WTC11 (cell line): Measurements from ENCODE around the gene CCDC50. TPM values are rescaled to one million over a fixed set of nuclear protein-coding genes. Genes with fewer than 3 reads are reported as not detected.

Source experiments
- ATAC-seq: fragments of 200-7000 bp; cut with Tn5 transposase; 2 replicates; pipeline ENCODE4 v1.10.0; 2021; ENCODE audit warnings: mild to moderate bottlenecking, moderate library complexity
- CTCF ChIA-PET: fragments of 300-600 bp; sonication (Branson Sonifier 250); formaldehyde crosslinking; loops from one replicate; lab custom pipeline; 2021; ENCODE audit warnings: antibody characterized with exemption; lab: Charles Lee
- POLR2A ChIA-PET: fragments of 350-600 bp; sonication (Branson Sonifier 250); formaldehyde crosslinking; loops from one replicate; lab custom pipeline; 2021; ENCODE audit warnings: antibody characterized with exemption; lab: Charles Lee
- DNase-seq: peaks from one replicate; pipeline ENCODE4 v3.0.0; 2021; ENCODE audit warnings: low spot score
- H3K27ac Mint-ChIP-seq: 2 replicates; pipeline ENCODE4 v1.8.0; 2021; ENCODE audit warnings: mixed read lengths
- H3K27me3 Mint-ChIP-seq: 2 replicates; pipeline ENCODE4 v1.8.0; 2021; ENCODE audit warnings: low read depth, mild to moderate bottlenecking, moderate library complexity, mixed read lengths
- H3K36me3 Mint-ChIP-seq: 2 replicates; pipeline ENCODE4 v1.8.0; 2021; ENCODE audit warnings: mixed read lengths
- H3K4me1 Mint-ChIP-seq: 2 replicates; pipeline ENCODE4 v1.8.0; 2022; ENCODE audit warnings: mixed read lengths
- H3K4me3 Mint-ChIP-seq: 2 replicates; pipeline ENCODE4 v1.8.0; 2021; ENCODE audit warnings: mild to moderate bottlenecking, moderate library complexity, mixed read lengths
- H3K9me3 Mint-ChIP-seq: 2 replicates; pipeline ENCODE4 v1.8.0; 2021; ENCODE audit warnings: mixed read lengths
- CDX4 ChIP-seq: fragments of 250-450 bp; sonication (Bioruptor Pico); IDR thresholded peaks from 2 replicates; pipeline ENCODE4 v1.9.0; 2021; ENCODE audit warnings: moderate library complexity, mild to moderate bottlenecking, inconsistent platforms, borderline replicate concordance
- CREB1 ChIP-seq: sonication (generic); formaldehyde crosslinking; IDR thresholded peaks from 2 replicates; pipeline ENCODE4 v1.8.0; 2023; ENCODE audit warnings: mild to moderate bottlenecking, missing genetic modification reagents
- CTCF ChIP-seq: fragments of 200-600 bp; IDR thresholded peaks from 2 replicates; pipeline ENCODE4 v1.8.0; 2022; ENCODE audit warnings: antibody characterized with exemption
- E2F1 ChIP-seq: sonication (generic); formaldehyde crosslinking; IDR thresholded peaks from 2 replicates; pipeline ENCODE4 v1.8.0; 2022; ENCODE audit warnings: mild to moderate bottlenecking, missing genetic modification reagents
- FOXJ3 ChIP-seq: sonication (generic); formaldehyde crosslinking; IDR thresholded peaks from 2 replicates; pipeline ENCODE4 v1.9.0; 2021; ENCODE audit warnings: missing genetic modification reagents, mild to moderate bottlenecking, borderline replicate concordance
- FOXP4 ChIP-seq: sonication (generic); formaldehyde crosslinking; IDR thresholded peaks from 2 replicates; pipeline ENCODE4 v1.8.0; 2022; ENCODE audit warnings: mild to moderate bottlenecking, missing genetic modification reagents
- KAT7 ChIP-seq: sonication (generic); formaldehyde crosslinking; IDR thresholded peaks from 2 replicates; pipeline ENCODE4 v1.8.1; 2023; ENCODE audit warnings: missing genetic modification reagents, mild to moderate bottlenecking, borderline replicate concordance
- MAX ChIP-seq: sonication (generic); formaldehyde crosslinking; IDR thresholded peaks from 2 replicates; pipeline ENCODE4 v1.8.0; 2022; ENCODE audit warnings: mild to moderate bottlenecking, missing genetic modification reagents
- NR1H2 ChIP-seq: sonication (generic); formaldehyde crosslinking; IDR thresholded peaks from 2 replicates; pipeline ENCODE4 v1.9.0; 2021; ENCODE audit warnings: mild to moderate bottlenecking, moderate library complexity, missing genetic modification reagents
- NR2C2 ChIP-seq: sonication (generic); formaldehyde crosslinking; IDR thresholded peaks from 2 replicates; pipeline ENCODE4 v1.8.0; 2022; ENCODE audit warnings: mild to moderate bottlenecking, missing genetic modification reagents
- SP1 ChIP-seq: sonication (generic); formaldehyde crosslinking; conservative IDR thresholded peaks from 2 replicates; pipeline ENCODE4 v1.8.1; 2022; ENCODE audit warnings: missing genetic modification reagents
- ZNF121 ChIP-seq: sonication (generic); formaldehyde crosslinking; IDR thresholded peaks from 2 replicates; pipeline ENCODE4 v1.8.0; 2023; ENCODE audit warnings: missing genetic modification reagents
- ZNF423 ChIP-seq: fragments of 250-450 bp; sonication (Bioruptor Pico); IDR thresholded peaks from 2 replicates; pipeline ENCODE4 v2.1.2; 2022; ENCODE audit warnings: mild to moderate bottlenecking, moderate library complexity
- ZNF512 ChIP-seq: sonication (generic); formaldehyde crosslinking; IDR thresholded peaks from 2 replicates; pipeline ENCODE4 v1.8.1; 2022; ENCODE audit warnings: missing genetic modification reagents, borderline replicate concordance
- ZNF671 ChIP-seq: fragments of 250-450 bp; sonication (Bioruptor Pico); IDR thresholded peaks from 2 replicates; pipeline ENCODE4 v1.8.0; 2021; ENCODE audit warnings: mild to moderate bottlenecking
- total RNA-seq: library from RNA; stranded (reverse); gene quantifications from 3 replicates; pipeline ENCODE4 v1.2.3, GENCODE V29; 2021

Gene CCDC50
- total RNA-seq, 1 experiment from 2014 or later = 33.1 TPM

- ATAC-seq (no peak), DNase-seq (no peak)
- Mint-ChIP-seq H3K27me3 (no peaks in the 10 kb centered on the region), H3K27ac (no peak overlapping the region), H3K4me1 (peaks cover 33% of the 10 kb centered on the region), H3K36me3 (no peaks in the 10 kb centered on the region), H3K4me3 (no peak overlapping the region), H3K9me3 (no peaks in the 10 kb centered on the region)
- TF ChIP-seq ZNF121 = no peak
- no peak for TF ChIP-seq ZNF671
- no peak for TF ChIP-seq MAX (CRISPR knock-in tag)
- no peak for TF ChIP-seq KAT7 (CRISPR knock-in tag)
- no peak for TF ChIP-seq CREB1 (CRISPR knock-in tag)
- no peak for TF ChIP-seq ZNF423
- no peak for TF ChIP-seq CTCF
- TF ChIP-seq FOXP4 (CRISPR knock-in tag) = no peak
- no peak for TF ChIP-seq NR1H2 (CRISPR knock-in tag)
- CTCF ChIA-PET = no interaction called here
- POLR2A ChIA-PET = no interaction called here
Observed at GRCh38 chr3:191340351-191340750, 11.2 kb downstream of the CCDC50 start.

GRCh38 chr3:191340966-191341365 is 11.8 kb downstream of the CCDC50 start:
- H3K27ac Mint-ChIP-seq = no peak overlapping the region
- ATAC-seq = no peak
- CTCF ChIA-PET = no interaction called here

More at GRCh38 chr3:191340966-191341365, 11.8 kb downstream of the CCDC50 start:
- Mint-ChIP-seq H3K36me3 (no peaks in the 10 kb centered on the region), H3K4me3 (no peak overlapping the region), H3K27me3 (no peaks in the 10 kb centered on the region), H3K4me1 (peaks cover 30% of the 10 kb centered on the region), H3K9me3 (no peaks in the 10 kb centered on the region)
- no peak for TF ChIP-seq CDX4 (CRISPR knock-in tag)
- TF ChIP-seq ZNF512 = no peak
- no peak for TF ChIP-seq NR2C2 (CRISPR knock-in tag)
- TF ChIP-seq SP1 (CRISPR knock-in tag) = no peak
- TF ChIP-seq E2F1 (CRISPR knock-in tag) = no peak
- TF ChIP-seq FOXJ3 (CRISPR knock-in tag) = no peak
- POLR2A ChIA-PET = no interaction called here
- no peak for DNase-seq
